ENCODE data around the gene DUSP28. TPM values are rescaled to one million over a fixed set of nuclear protein-coding genes. Genes with fewer than 3 reads are reported as not detected.

Gene DUSP28
- total RNA-seq, 1 experiment from 2014 or later = 2.3 TPM

DNA sequence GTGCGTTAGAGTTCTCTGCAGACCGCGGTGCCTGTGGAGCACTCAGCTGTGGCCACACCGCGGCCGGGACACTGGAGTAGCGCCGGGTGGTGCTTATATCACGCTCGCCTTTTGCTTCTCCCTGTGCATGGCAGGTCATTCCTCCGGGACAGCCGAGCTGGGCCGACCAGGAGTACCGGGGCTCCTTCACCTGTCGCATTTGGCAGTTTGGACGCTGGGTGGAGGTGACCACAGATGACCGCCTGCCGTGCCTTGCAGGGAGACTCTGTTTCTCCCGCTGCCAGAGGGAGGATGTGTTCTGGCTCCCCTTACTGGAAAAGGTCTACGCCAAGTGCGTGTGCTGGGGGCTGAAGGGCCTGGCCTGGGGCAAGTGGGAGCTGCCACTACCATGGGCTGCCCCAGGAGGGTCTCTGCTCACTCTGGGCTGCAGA lies 30.5 kb downstream of the DUSP28 start (continued):
- no peak for TF ChIP-seq ZNF317 (CRISPR knock-in tag; IDR thresholded peaks at IDR 0.05; ENCODE audit: borderline replicate concordance, low read depth)
- TF ChIP-seq, protein P1, sequence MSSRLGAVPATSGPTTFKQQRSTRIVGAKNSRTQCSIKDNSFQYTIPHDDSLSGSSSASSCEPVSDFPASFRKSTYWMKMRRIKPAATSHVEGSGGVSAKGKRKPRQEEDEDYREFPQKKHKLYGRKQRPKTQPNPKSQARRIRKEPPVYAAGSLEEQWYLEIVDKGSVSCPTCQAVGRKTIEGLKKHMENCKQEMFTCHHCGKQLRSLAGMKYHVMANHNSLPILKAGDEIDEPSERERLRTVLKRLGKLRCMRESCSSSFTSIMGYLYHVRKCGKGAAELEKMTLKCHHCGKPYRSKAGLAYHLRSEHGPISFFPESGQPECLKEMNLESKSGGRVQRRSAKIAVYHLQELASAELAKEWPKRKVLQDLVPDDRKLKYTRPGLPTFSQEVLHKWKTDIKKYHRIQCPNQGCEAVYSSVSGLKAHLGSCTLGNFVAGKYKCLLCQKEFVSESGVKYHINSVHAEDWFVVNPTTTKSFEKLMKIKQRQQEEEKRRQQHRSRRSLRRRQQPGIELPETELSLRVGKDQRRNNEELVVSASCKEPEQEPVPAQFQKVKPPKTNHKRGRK (CRISPR knock-in tag; IDR thresholded peaks at IDR 0.05; ENCODE audit: borderline replicate concordance) = no peak

GRCh38 chr2:240591226-240591625 lies 31.1 kb downstream of the DUSP28 start:
- DNase-seq (ENCODE audit: low spot score) = no peak
- Mint-ChIP-seq H3K27me3 (ENCODE audit: low read depth) (no peaks in the 10 kb centered on the region), H3K4me3 (no peak overlapping the region), H3K9me3 (no peaks in the 10 kb centered on the region), H3K27ac (no peak overlapping the region), H3K36me3 (0 out of 2 replicates have a peak, but pooled peaks cover 2% of the 10 kb centered on the region), H3K4me1 (peaks cover 16% of the 10 kb centered on the region)
- ChIA-PET POLR2A (no interaction called here), CTCF (no interaction called here)
- no peak for ATAC-seq
- TF ChIP-seq NFYB (CRISPR knock-in tag; conservative IDR thresholded peaks at IDR 0.05; ENCODE audit: low read depth) (no peak), EMX1 (CRISPR knock-in tag; IDR thresholded peaks at IDR 0.05) (no peak), ZNF532 (CRISPR knock-in tag; IDR thresholded peaks at IDR 0.05; ENCODE audit: borderline replicate concordance) (no peak), IRF2 (CRISPR knock-in tag; IDR thresholded peaks at IDR 0.05; ENCODE audit: borderline replicate concordance, low read depth) (no peak), KAT7 (CRISPR knock-in tag; IDR thresholded peaks at IDR 0.05; ENCODE audit: borderline replicate concordance) (no peak), PRRX2 (CRISPR knock-in tag; IDR thresholded peaks at IDR 0.05) (no peak)

DNA sequence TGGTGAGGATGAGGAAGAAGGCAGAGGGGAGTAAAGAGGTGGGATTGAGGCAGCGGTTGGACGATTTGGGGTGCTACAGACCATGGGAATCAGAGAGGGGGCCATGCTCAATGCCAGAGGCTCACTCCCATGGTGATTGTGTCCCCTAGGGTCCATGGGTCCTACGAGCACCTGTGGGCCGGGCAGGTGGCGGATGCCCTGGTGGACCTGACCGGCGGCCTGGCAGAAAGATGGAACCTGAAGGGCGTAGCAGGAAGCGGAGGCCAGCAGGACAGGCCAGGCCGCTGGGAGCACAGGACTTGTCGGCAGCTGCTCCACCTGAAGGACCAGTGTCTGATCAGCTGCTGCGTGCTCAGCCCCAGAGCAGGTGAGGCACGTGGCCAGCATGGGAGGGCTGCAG lies 31.6 kb downstream of the DUSP28 start:
- Mint-ChIP-seq H3K27ac (no peak overlapping the region), H3K36me3 (0 out of 2 replicates have a peak, but pooled peaks cover 2% of the 10 kb centered on the region), H3K4me1 (peaks cover 16% of the 10 kb centered on the region), H3K27me3 (ENCODE audit: low read depth) (no peaks in the 10 kb centered on the region), H3K9me3 (no peaks in the 10 kb centered on the region), H3K4me3 (no peak overlapping the region)
- TF ChIP-seq RELA (CRISPR knock-in tag; IDR thresholded peaks at IDR 0.05; ENCODE audit: borderline replicate concordance) (no peak), ATF3 (CRISPR knock-in tag; conservative IDR thresholded peaks at IDR 0.05) (no peak), ZNF396 (CRISPR knock-in tag; IDR thresholded peaks at IDR 0.05; ENCODE audit: borderline replicate concordance) (no peak)
- TF ChIP-seq, protein P2, sequence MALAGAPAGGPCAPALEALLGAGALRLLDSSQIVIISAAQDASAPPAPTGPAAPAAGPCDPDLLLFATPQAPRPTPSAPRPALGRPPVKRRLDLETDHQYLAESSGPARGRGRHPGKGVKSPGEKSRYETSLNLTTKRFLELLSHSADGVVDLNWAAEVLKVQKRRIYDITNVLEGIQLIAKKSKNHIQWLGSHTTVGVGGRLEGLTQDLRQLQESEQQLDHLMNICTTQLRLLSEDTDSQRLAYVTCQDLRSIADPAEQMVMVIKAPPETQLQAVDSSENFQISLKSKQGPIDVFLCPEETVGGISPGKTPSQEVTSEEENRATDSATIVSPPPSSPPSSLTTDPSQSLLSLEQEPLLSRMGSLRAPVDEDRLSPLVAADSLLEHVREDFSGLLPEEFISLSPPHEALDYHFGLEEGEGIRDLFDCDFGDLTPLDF (CRISPR knock-in tag; IDR thresholded peaks at IDR 0.05) = no peak
- POLR2A ChIA-PET = no interaction called here
- DNase-seq (ENCODE audit: low spot score) (no peak), ATAC-seq (no peak)
- CTCF ChIA-PET = interaction anchor here (0.6 to 0.8 kb wide), 2 partner anchors 12 to 57 kb away, joined by 3 read pairs; no protein-coding TSS in a partner anchor

DNA sequence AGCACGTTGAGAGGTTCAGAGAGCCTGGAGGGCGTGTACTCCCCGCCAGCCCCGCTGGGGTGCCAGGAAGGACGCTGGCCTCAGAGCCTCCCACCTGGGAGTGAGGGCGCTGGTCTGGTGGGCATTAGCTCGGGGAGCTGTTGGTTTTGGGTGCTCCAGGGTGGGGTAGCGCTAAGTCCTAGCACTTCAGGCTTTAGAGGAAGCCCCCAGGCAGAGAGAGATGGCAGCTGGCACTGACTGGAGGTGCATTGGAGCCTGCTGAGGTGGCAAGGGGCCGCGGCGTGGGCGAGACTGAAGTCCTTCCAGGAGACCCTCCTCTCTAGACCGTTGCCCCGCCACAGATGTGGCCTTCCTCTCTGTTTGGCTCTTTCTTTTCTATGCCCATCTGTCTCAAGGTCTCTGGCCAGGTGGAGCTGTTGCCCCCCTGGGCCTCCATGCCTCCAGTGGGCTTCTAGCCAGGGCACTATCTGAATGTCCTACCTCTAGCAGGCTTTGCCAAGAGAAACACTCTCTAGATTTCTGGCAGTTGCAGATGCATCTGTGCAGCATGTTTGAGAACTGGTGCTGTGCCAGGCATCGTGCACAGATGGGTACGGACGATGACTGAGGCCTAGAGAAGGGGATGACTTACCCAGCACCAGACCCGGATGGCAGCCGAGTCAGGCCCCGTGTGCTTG lies 33.0 kb downstream of the DUSP28 start:
- ATAC-seq (no peak), DNase-seq (ENCODE audit: low spot score) (peak; percentile 4)
- ChIA-PET CTCF (no interaction called here), POLR2A (no interaction called here)
- Mint-ChIP-seq H3K9me3 (no peaks in the 10 kb centered on the region), H3K4me3 (no peak overlapping the region), H3K27me3 (ENCODE audit: low read depth) (no peaks in the 10 kb centered on the region), H3K36me3 (0 out of 2 replicates have a peak, but pooled peaks cover 2% of the 10 kb centered on the region), H3K4me1 (peaks cover 9% of the 10 kb centered on the region), H3K27ac (no peak overlapping the region)
- no peak for TF ChIP-seq NR2C2 (CRISPR knock-in tag; IDR thresholded peaks at IDR 0.05)
- TF ChIP-seq TCF7 (CRISPR knock-in tag; IDR thresholded peaks at IDR 0.05; ENCODE audit: low read depth) = no peak
- TF ChIP-seq MAX (CRISPR knock-in tag; IDR thresholded peaks at IDR 0.05) = no peak
- no peak for TF ChIP-seq EMX1 (CRISPR knock-in tag; IDR thresholded peaks at IDR 0.05)

All from WTC11 (cell line).